HCT116 (cell line): ENCODE data around the gene TMEM126B. TPM values are rescaled to one million over a fixed set of nuclear protein-coding genes. Genes with fewer than 3 reads are reported as not detected.

ENCODE experiments used
- ATAC-seq: fragments of 200-7000 bp; cut with Tn5 transposase; 2 replicates; pipeline ENCODE4 v1.9.1; 2020; ENCODE audit warnings: mild to moderate bottlenecking, moderate library complexity
- BruUV-seq: library from RNA; stranded (reverse); fragments of 400-500 nt; replicated peaks from 2 replicates; lab custom pipeline; 2021; lab: Mats Ljungman, UMichigan
- CTCF ChIA-PET: fragments of 300-600 bp; sonication (Branson Sonifier 250); formaldehyde crosslinking; loops from one replicate; lab custom pipeline; 2021; ENCODE audit warnings: antibody characterized with exemption; lab: Charles Lee
- POLR2A ChIA-PET: fragments of 300-600, 350-600 bp; sonication (Branson Sonifier 250); formaldehyde crosslinking; loops from one replicate; lab custom pipeline; 2021; ENCODE audit warnings: antibody characterized with exemption; lab: Charles Lee
- RAD21 ChIA-PET, 2 experiments: fragments of 300-600 bp; sonication (Branson Sonifier 250); formaldehyde crosslinking; loops; one replicate each; lab custom pipeline; 2023; ENCODE audit warnings: low total read pairs in 2 of 2; ENCODE audit not compliant: uncharacterized antibody in 2 of 2, unreplicated experiment in 2 of 2, low non-redundant PET in 1 of 2; lab: Charles Lee
- DNase-seq: peaks from one replicate; pipeline ENCODE4 v3.0.0-alpha.2; 2010; ENCODE audit warnings: low read depth, low spot score
- H2AFZ ChIP-seq: fragments of 200-600 bp; shearing (Covaris generic), sonication (generic); 2 replicates; pipeline ENCODE4 v1.6.1; 2017; ENCODE audit warnings: low read depth, mixed run types, mixed read lengths, antibody characterized with exemption, low read length; ENCODE audit not compliant: poor library complexity, severe bottlenecking
- H3K27ac ChIP-seq: 2 replicates; pipeline ENCODE4 v1.5.1; 2012; ENCODE audit warnings: low read depth, low read length
- H3K27me3 ChIP-seq: fragments of 200-600 bp; sonication (generic); 2 replicates; pipeline ENCODE4 v1.6.1; 2016; ENCODE audit warnings: mixed run types, low read length, mixed read lengths; ENCODE audit not compliant: insufficient read depth
- H3K36me3 ChIP-seq, 2 experiments: fragments of 200-500 bp in 1 of 2; fragments of 200-600 bp in 1 of 2; sonication (Bioruptor generic) in 1 of 2; sonication (generic) in 1 of 2; 2 replicates each; pipeline versions ENCODE4 v1.5.1 to v1.6.1; 2014 to 2016; ENCODE audit warnings: low read length in 2 of 2, inconsistent platforms in 1 of 2, mixed read lengths in 1 of 2, mixed run types in 1 of 2; ENCODE audit not compliant: insufficient read depth in 2 of 2, control insufficient read depth in 1 of 2
- H3K4me1 ChIP-seq, 2 experiments: fragments of 200-600 bp in 1 of 2; sonication (generic) in 1 of 2; 2 replicates each; pipeline versions ENCODE4 v1.5.1 to v1.6.1; 2012 to 2017; ENCODE audit warnings: low read length in 2 of 2, inconsistent platforms in 1 of 2, mild to moderate bottlenecking in 1 of 2, mixed read lengths in 1 of 2, mixed run types in 1 of 2, moderate library complexity in 1 of 2; ENCODE audit not compliant: insufficient read depth in 2 of 2, control insufficient read depth in 1 of 2
- H3K4me2 ChIP-seq: fragments of 200-600 bp; sonication (generic); 2 replicates; pipeline ENCODE4 v1.6.1; 2017; ENCODE audit warnings: mixed run types, low read length, mixed read lengths
- H3K4me3 ChIP-seq, 2 experiments: fragments of 200-600 bp in 1 of 2; sonication (generic) in 1 of 2; replicated peaks in 1 of 2; 2 replicates each; pipeline ENCODE4 v1.5.1; 2011 to 2016; ENCODE audit warnings: low read length in 2 of 2, control low read depth in 1 of 2, low read depth in 1 of 2, mild to moderate bottlenecking in 1 of 2, mixed read lengths in 1 of 2, mixed run types in 1 of 2
- H3K79me2 ChIP-seq: fragments of 200-600 bp; sonication (generic); 2 replicates; pipeline ENCODE4 v1.6.1; 2017; ENCODE audit warnings: mild to moderate bottlenecking, mixed run types, low read length, moderate library complexity, mixed read lengths; ENCODE audit not compliant: insufficient read depth
- H3K9ac ChIP-seq: fragments of 200-600 bp; sonication (generic); 2 replicates; pipeline ENCODE4 v1.6.1; 2016; ENCODE audit warnings: low read length, mixed read lengths
- H3K9me2 ChIP-seq: fragments of 200-600 bp; sonication (generic), shearing (Covaris generic); 2 replicates; pipeline ENCODE4 v1.6.1; 2017; ENCODE audit warnings: mixed run types, mild to moderate bottlenecking, moderate library complexity; ENCODE audit not compliant: insufficient read depth
- H3K9me3 ChIP-seq, 2 experiments: fragments of 200-500 bp in 1 of 2; fragments of 200-600 bp in 1 of 2; sonication (Bioruptor generic) in 1 of 2; sonication (generic) in 1 of 2; 2 replicates each; pipeline ENCODE4 v1.6.1; 2014 to 2017; ENCODE audit warnings: low read length in 2 of 2, mixed read lengths in 2 of 2, inconsistent platforms in 1 of 2, low read depth in 1 of 2, mild to moderate bottlenecking in 1 of 2, mixed run types in 1 of 2, moderate library complexity in 1 of 2; ENCODE audit not compliant: control insufficient read depth in 1 of 2, insufficient read depth in 1 of 2
- H4K20me1 ChIP-seq: fragments of 200-600 bp; sonication (generic), shearing (Covaris generic); 2 replicates; pipeline ENCODE4 v1.6.1; 2017; ENCODE audit warnings: mixed run types, mild to moderate bottlenecking, moderate library complexity; ENCODE audit not compliant: insufficient read depth
- CBX3 ChIP-seq: IDR thresholded peaks from 2 replicates; pipeline ENCODE4 v1.6.1; 2012; ENCODE audit warnings: low read depth
- CEBPB ChIP-seq: IDR thresholded peaks from 2 replicates; pipeline ENCODE4 v1.6.1; 2012; ENCODE audit warnings: low read depth
- CTCF ChIP-seq, 3 experiments: fragments of 200-600 bp in 1 of 3; sonication (generic) in 1 of 3; IDR thresholded peaks in 2 of 3; conservative IDR thresholded peaks in 1 of 3; 2 replicates each; pipeline ENCODE4 v1.5.1; 2012 to 2017; ENCODE audit warnings: low read depth in 2 of 3, low read length in 2 of 3, antibody characterized with exemption in 1 of 3, borderline replicate concordance in 1 of 3, control low read depth in 1 of 3, mild to moderate bottlenecking in 1 of 3, mixed read lengths in 1 of 3, mixed run types in 1 of 3, moderate library complexity in 1 of 3; ENCODE audit not compliant: insufficient read depth in 1 of 3
- FOSL1 ChIP-seq: IDR thresholded peaks from 2 replicates; pipeline ENCODE4 v1.6.1; 2012; ENCODE audit warnings: low read depth
- JUND ChIP-seq: IDR thresholded peaks from 2 replicates; pipeline ENCODE4 v1.6.1; 2012
- REST ChIP-seq: IDR thresholded peaks from 2 replicates; pipeline ENCODE4 v1.6.1; 2012; ENCODE audit warnings: low read depth
- ZBTB33 ChIP-seq: IDR thresholded peaks from 2 replicates; pipeline ENCODE4 v1.6.1; 2011; ENCODE audit warnings: mild to moderate bottlenecking, low read length, moderate library complexity; ENCODE audit not compliant: insufficient replicate concordance; ENCODE audit errors: extremely low read depth
- ZFX ChIP-seq: fragments of 450-650 bp; IDR thresholded peaks from 2 replicates; pipeline ENCODE4 v1.6.1; 2017
- intact Hi-C: fragments of 100-400 bp; cut with micrococcal nuclease; formaldehyde crosslinking; loops from 2 replicates; pipeline ENCODE4 v1.10.0; 2022
- total RNA-seq: library from RNA; stranded (reverse); gene quantifications from one replicate; pipeline ENCODE4 v1.2.1, GENCODE V29; 2021; ENCODE audit not compliant: unreplicated experiment

Gene TMEM126B
- total RNA-seq, 1 experiment from 2014 or later: 49.0 TPM

GRCh38 chr11:85627332-85627997 lies 928 bp upstream of the TMEM126B start, which contains the start of gene DLG2:
TSS of gene DLG2 (minus strand) at chr11:85627344.
- H3K4me3 ChIP-seq: peak within 1 kb of the TSS; percentile 79 to 95
- intact Hi-C loops: no loop called here
- DNase-seq (no peak), ATAC-seq (peak; percentile 8)
- H3K4me2 ChIP-seq: peak within 1 kb of the TSS; percentile 93
- no peaks in the 10 kb centered on the region for H3K27me3 ChIP-seq
- no peaks in the 10 kb centered on the region for H3K9me3 ChIP-seq
- peak within 1 kb of the TSS; percentile 47 for H3K27ac ChIP-seq
- no peaks in the 10 kb centered on the region for H3K9me2 ChIP-seq
- peak within 1 kb of the TSS; percentile 10 for H2AFZ ChIP-seq
- no TSS peak for BruUV-seq
- peaks cover 41% of the 10 kb centered on the region for H3K79me2 ChIP-seq
- ChIA-PET CTCF (no interaction called here), RAD21 (interaction anchor here in 1 of 2 experiments (1.0 kb wide), 1 partner anchor 21 kb away, joined by 3 read pairs; no protein-coding TSS in a partner anchor), POLR2A (interaction anchor here (0.7 to 1.7 kb wide), 5 partner anchors 12 to 673 kb away, joined by 3 to 5 read pairs (median 4); partner anchors contain the start of gene TMEM126A)
- peak within 1 kb of the TSS; percentile 71 for H3K9ac ChIP-seq
- peaks cover 6 to 19% of the 10 kb centered on the region in 2 experiments; a peak in 3 of 4 replicates for H3K4me1 ChIP-seq
- no peaks in the 10 kb centered on the region for H4K20me1 ChIP-seq
- TF ChIP-seq CBX3 (no peak), REST (no peak), JUND (no peak), CEBPB (no peak), ZBTB33 (no peak), FOSL1 (no peak), ZFX (no peak), CTCF (IDR thresholded peaks at IDR 0.05 in 2 of 3, conservative IDR thresholded peaks at IDR 0.05 in 1 of 3; ENCODE audit: borderline replicate concordance in 1 of 3, insufficient read depth in 1 of 3, low read depth in 2 of 3, low read length in 2 of 3) (no peak)
- H3K36me3 ChIP-seq: peaks cover 2 to 6% of the 10 kb centered on the region in 2 experiments; a peak in 1 of 4 replicates
